ENCODE measurements around the gene DNAAF1. TPM values are rescaled to one million over a fixed set of nuclear protein-coding genes. Genes with fewer than 3 reads are reported as not detected.

DNAAF1 gene
- polyA plus RNA-seq, 1 of the 3 experiments (the other 2 are of a cell fraction) = 0.35 TPM

GRCh38 chr16:84190731-84191388 is 45.8 kb downstream of the DNAAF1 start, which contains the start of gene ADAD2:
Gene ADAD2, plus strand, starts transcription at chr16:84191157. Its CDS starts 74 bp downstream, at chr16:84191231.
- WGBS (ENCODE audit: low lambda C conversion rate) = 91% methylated on average over 15 of the region's 47 CpGs
- H3K27ac ChIP-seq (ENCODE audit: low read depth in 2 of 2, low read length in 1 of 2) = no peak within 1 kb of the TSS
- no peaks in the 10 kb centered on the region for H3K27me3 ChIP-seq (ENCODE audit: insufficient read depth)
- H3K4me1 ChIP-seq (ENCODE audit: control insufficient read depth in 1 of 2, insufficient read depth in 2 of 2, low read depth in 1 of 2, low read length in 1 of 2) = peaks cover 0 to 2% of the 10 kb centered on the region in 2 experiments; a peak in 1 of 4 replicates
- no peak within 1 kb of the TSS for H3K4me3 ChIP-seq (ENCODE audit: low read depth in 2 of 2, low read length in 1 of 2)
- no peaks in the 10 kb centered on the region for H4K20me1 ChIP-seq (ENCODE audit: insufficient read depth)
- H3K79me2 ChIP-seq (ENCODE audit: insufficient read depth) = peaks cover 10% of the 10 kb centered on the region
- ChIA-PET POLR2A (no interaction called here), CTCF (interaction anchor here (5.6 kb wide), 1 partner anchor 15 kb away, joined by 62 read pairs; no protein-coding TSS in a partner anchor)
- H3K9me2 ChIP-seq = no peaks in the 10 kb centered on the region
- TF ChIP-seq ELF1 (IDR thresholded peaks at IDR 0.05) = no peak
- peak; percentile 81 for TF ChIP-seq PBX3 (IDR thresholded peaks at IDR 0.05)
- H3K36me3 ChIP-seq (replicated peaks in 1 of 2; ENCODE audit: control insufficient read depth in 1 of 2, insufficient read depth in 2 of 2, low read length in 1 of 2) = no peaks in the 10 kb centered on the region
- H3K4me2 ChIP-seq = no peak within 1 kb of the TSS
- no peak within 1 kb of the TSS for H3K9ac ChIP-seq
- DNase-seq = peak; percentile 63
- H3F3A ChIP-seq (replicated peaks; ENCODE audit: insufficient read depth) = no peaks in the 10 kb centered on the region
- H2AFZ ChIP-seq (ENCODE audit: low read depth) = no peak within 1 kb of the TSS
- H3K9me3 ChIP-seq = no peaks in the 10 kb centered on the region

GRCh38 chr16:84191466-84191865 is 46.4 kb downstream of the DNAAF1 start:
- H2AFZ ChIP-seq (ENCODE audit: low read depth) = no peak overlapping the region
- H3K9ac ChIP-seq = no peak overlapping the region
- H3K4me3 ChIP-seq (ENCODE audit: low read depth in 2 of 2, low read length in 1 of 2) = no peak overlapping the region
- DNase-seq = no peak
- no peak for TF ChIP-seq REST (IDR thresholded peaks at IDR 0.05; ENCODE audit: low read depth, low read length)
- TF ChIP-seq CHD2 (IDR thresholded peaks at IDR 0.05; ENCODE audit: low read length, partially characterized antibody) = no peak
- no peak for TF ChIP-seq FOXM1 (IDR thresholded peaks at IDR 0.05; ENCODE audit: low read depth)
- no peak for TF ChIP-seq MEF2A (IDR thresholded peaks at IDR 0.05; ENCODE audit: borderline replicate concordance, low read depth)
- no peak for TF ChIP-seq POLR2AphosphoS5 (IDR thresholded peaks at IDR 0.05; ENCODE audit: low read depth, low read length)
- TF ChIP-seq SMC3 (IDR thresholded peaks at IDR 0.05; ENCODE audit: low read depth, low read length) = no peak
- no peak for TF ChIP-seq TEAD4 (IDR thresholded peaks at IDR 0.05; ENCODE audit: borderline replicate concordance, insufficient read depth)
- TF ChIP-seq RFX5 (IDR thresholded peaks at IDR 0.05; ENCODE audit: low read length) = no peak
- no peak for TF ChIP-seq RXRA (IDR thresholded peaks at IDR 0.05; ENCODE audit: borderline replicate concordance, low read depth)
- no peak for TF ChIP-seq TAF1 (IDR thresholded peaks at IDR 0.05; ENCODE audit: borderline replicate concordance, low read depth, low read length)
- TF ChIP-seq EP300 (IDR thresholded peaks at IDR 0.05; ENCODE audit: borderline replicate concordance in 1 of 2, low read depth in 1 of 2, low read length in 1 of 2) = no peak
- no peak for TF ChIP-seq MXI1 (IDR thresholded peaks at IDR 0.05; ENCODE audit: low read depth, low read length)
- no peak for TF ChIP-seq USF2 (IDR thresholded peaks at IDR 0.05; ENCODE audit: borderline replicate concordance, low read depth, low read length)
- no peak for TF ChIP-seq NRF1 (IDR thresholded peaks at IDR 0.05; ENCODE audit: low read depth, low read length)
- no peak for TF ChIP-seq SIN3A (IDR thresholded peaks at IDR 0.05; ENCODE audit: borderline replicate concordance, low read depth, low read length)
- TF ChIP-seq PBX3 (IDR thresholded peaks at IDR 0.05) = no peak
- no peak for TF ChIP-seq IRF3 (IDR thresholded peaks at IDR 0.05; ENCODE audit: low read depth, low read length)
- no peak for TF ChIP-seq GATA2 (CRISPR knock-in tag; IDR thresholded peaks at IDR 0.05)
- no peak for TF ChIP-seq GABPA (IDR thresholded peaks at IDR 0.05; ENCODE audit: low read depth)
- H4K20me1 ChIP-seq (ENCODE audit: insufficient read depth) = no peaks in the 10 kb centered on the region
- H3K27me3 ChIP-seq (ENCODE audit: insufficient read depth) = no peaks in the 10 kb centered on the region
- 100% methylated on average over 2 of the region's 16 CpGs for WGBS (ENCODE audit: low lambda C conversion rate)
- no peaks in the 10 kb centered on the region for H3K9me2 ChIP-seq
- ChIA-PET CTCF (no interaction called here), POLR2A (no interaction called here)
- no peaks in the 10 kb centered on the region for H3K36me3 ChIP-seq (replicated peaks in 1 of 2; ENCODE audit: control insufficient read depth in 1 of 2, insufficient read depth in 2 of 2, low read length in 1 of 2)
- no peak overlapping the region for H3K4me2 ChIP-seq
- no peaks in the 10 kb centered on the region for H3K9me3 ChIP-seq
- no peak overlapping the region for H3K27ac ChIP-seq (ENCODE audit: low read depth in 2 of 2, low read length in 1 of 2)
- peaks cover 4% of the 10 kb centered on the region for H3K79me2 ChIP-seq (ENCODE audit: insufficient read depth)
- H3F3A ChIP-seq (replicated peaks; ENCODE audit: insufficient read depth) = no peaks in the 10 kb centered on the region
- no peaks in the 10 kb centered on the region for H3K4me1 ChIP-seq (ENCODE audit: control insufficient read depth in 1 of 2, insufficient read depth in 2 of 2, low read depth in 1 of 2, low read length in 1 of 2)
